Measurements from ENCODE around the gene HECTD2. TPM values are rescaled to one million over a fixed set of nuclear protein-coding genes. Genes with fewer than 3 reads are reported as not detected.
"Not testable (repeated sequence)": the region's sequence is repeated elsewhere in the genome, so short reads cannot be mapped to it uniquely, and the experiment has no call there.

Gene HECTD2
- polyA plus RNA-seq, 1 experiment, result 13.0 TPM

- DNase-seq (ENCODE audit: low read depth, low spot score), result no peak
- H3K9me3 ChIP-seq (ENCODE audit: control insufficient read depth, insufficient read depth, low read length), result no peaks in the 10 kb centered on the region; the same call in 1 of the 2 replicates
- CTCF ChIA-PET, result interaction anchor here (0.6 to 2.2 kb wide), 5 partner anchors 9 to 498 kb away, joined by 4 to 9 read pairs (median 7); no protein-coding TSS in a partner anchor
- peaks cover 13% of the 10 kb centered on the region for H3K27me3 ChIP-seq (ENCODE audit: control insufficient read depth, insufficient read depth, low read length)
- H3K27ac ChIP-seq (ENCODE audit: low read depth, low read length), result no peak overlapping the region
- POLR2A ChIA-PET, result no interaction called here
- H3K4me3 ChIP-seq (ENCODE audit: low read depth, low read length), result no peak overlapping the region
- no peak for TF ChIP-seq CTCF (IDR thresholded peaks at IDR 0.05; ENCODE audit: low read depth, low read length)
Measured at GRCh38 chr10:91381257-91381891, 28.8 kb upstream of the HECTD2 start.

GRCh38 chr10:91385306-91386085 lies 24.6 kb upstream of the HECTD2 start:
- POLR2A ChIA-PET, result no interaction called here

GRCh38 chr10:91389636-91390512 lies 20.3 kb upstream of the HECTD2 start:
- peak; percentile 58 for TF ChIP-seq CTCF (IDR thresholded peaks at IDR 0.05; ENCODE audit: low read depth, low read length)
- no peak for DNase-seq (ENCODE audit: low read depth, low spot score)
- peaks cover 30% of the 10 kb centered on the region for H3K27me3 ChIP-seq (ENCODE audit: control insufficient read depth, insufficient read depth, low read length)
- H3K9me3 ChIP-seq (ENCODE audit: control insufficient read depth, insufficient read depth, low read length), result no peaks in the 10 kb centered on the region
- peak overlapping the region; percentile 17 for H3K4me3 ChIP-seq (ENCODE audit: low read depth, low read length)
- POLR2A ChIA-PET, result no interaction called here
- no peak overlapping the region for H3K27ac ChIP-seq (ENCODE audit: low read depth, low read length)
- CTCF ChIA-PET, result interaction anchor here (0.6 to 3.1 kb wide), 21 partner anchors 9 to 517 kb away, joined by 3 to 21 read pairs (median 4); no protein-coding TSS in a partner anchor

More at GRCh38 chr10:91385306-91386085, 24.6 kb upstream of the HECTD2 start:
- CTCF ChIA-PET, result interaction anchor here (0.7 to 3.0 kb wide), 3 partner anchors 87 to 506 kb away, joined by 4 to 25 read pairs (median 4); no protein-coding TSS in a partner anchor
- TF ChIP-seq CTCF (IDR thresholded peaks at IDR 0.05; ENCODE audit: low read depth, low read length), result no peak
- no peak for DNase-seq (ENCODE audit: low read depth, low spot score)
- H3K27me3 ChIP-seq (ENCODE audit: control insufficient read depth, insufficient read depth, low read length), result peaks cover 30% of the 10 kb centered on the region
- H3K27ac ChIP-seq (ENCODE audit: low read depth, low read length), result no peak overlapping the region
- no peaks in the 10 kb centered on the region for H3K9me3 ChIP-seq (ENCODE audit: control insufficient read depth, insufficient read depth, low read length)
- H3K4me3 ChIP-seq (ENCODE audit: low read depth, low read length), result no peak overlapping the region

GRCh38 chr10:91390513-91390825 lies 19.7 kb upstream of the HECTD2 start:
- H3K9me3 ChIP-seq (ENCODE audit: control insufficient read depth, insufficient read depth, low read length); DNase-seq (ENCODE audit: low read depth, low spot score); H3K27ac ChIP-seq (ENCODE audit: low read depth, low read length); H3K4me3 ChIP-seq (ENCODE audit: low read depth, low read length); POLR2A ChIA-PET: not testable (repeated sequence)
- CTCF ChIA-PET, result interaction anchor here (0.6 to 3.1 kb wide), 19 partner anchors 9 to 474 kb away, joined by 3 to 21 read pairs (median 4); no protein-coding TSS in a partner anchor
- H3K27me3 ChIP-seq (ENCODE audit: control insufficient read depth, insufficient read depth, low read length), result peaks cover 24% of the 10 kb centered on the region

GRCh38 chr10:91391920-91392319 lies 18.2 kb upstream of the HECTD2 start:
- peaks cover 12% of the 10 kb centered on the region for H3K27me3 ChIP-seq (ENCODE audit: control insufficient read depth, insufficient read depth, low read length)
- DNase-seq (ENCODE audit: low read depth, low spot score), result no peak
- no peak overlapping the region for H3K4me3 ChIP-seq (ENCODE audit: low read depth, low read length)
- ChIA-PET CTCF (interaction anchor here (1.1 to 3.1 kb wide), 5 partner anchors 12 to 244 kb away, joined by 3 to 20 read pairs (median 4); no protein-coding TSS in a partner anchor), POLR2A (no interaction called here)
- H3K27ac ChIP-seq (ENCODE audit: low read depth, low read length), result no peak overlapping the region
- no peaks in the 10 kb centered on the region for H3K9me3 ChIP-seq (ENCODE audit: control insufficient read depth, insufficient read depth, low read length)
- no peak for TF ChIP-seq CTCF (IDR thresholded peaks at IDR 0.05; ENCODE audit: low read depth, low read length)

Data from AG04450 (cell line).